Epithelial cell of proximal tubule (primary cell): Measurements from ENCODE around the gene WDR91. TPM values are rescaled to one million over a fixed set of nuclear protein-coding genes. Genes with fewer than 3 reads are reported as not detected.

Experiments used
- DNase-seq: peaks from one replicate; pipeline ENCODE4 v3.0.0-alpha.2; 2011; ENCODE audit warnings: low read depth
- H3K4me3 ChIP-seq: 2 replicates; pipeline ENCODE4 v1.5.1; 2011; ENCODE audit warnings: low read depth, mild to moderate bottlenecking, low read length
- CTCF ChIP-seq: conservative IDR thresholded peaks from 2 replicates; pipeline ENCODE4 v1.5.1; 2012; ENCODE audit warnings: low read depth, mild to moderate bottlenecking, low read length
- total RNA-seq: library from RNA; depleted of rRNA; stranded (reverse); fragments of >200 nt; gene quantifications from 2 replicates; pipeline ENCODE4 v1.2.3, GENCODE V29; 2015

Gene WDR91
- total RNA-seq, 1 donor from 2014 or later = 8.7 TPM

- H3K4me3 ChIP-seq = no peak overlapping the region
- DNase-seq = no peak
- TF ChIP-seq CTCF = no peak
Measured at GRCh38 chr7:135160098-135160857, 51.0 kb downstream of the WDR91 start.

GRCh38 chr7:135159359-135160085 lies 51.8 kb downstream of the WDR91 start:
- TF ChIP-seq CTCF = no peak
- H3K4me3 ChIP-seq = no peak overlapping the region
- DNase-seq = no peak

GRCh38 chr7:135158874-135159273 lies 52.5 kb downstream of the WDR91 start:
- DNase-seq = no peak
- H3K4me3 ChIP-seq = no peak overlapping the region
- TF ChIP-seq CTCF = no peak

GRCh38 chr7:135158141-135158655 lies 53.1 kb downstream of the WDR91 start:
- DNase-seq = no peak
- TF ChIP-seq CTCF = no peak
- H3K4me3 ChIP-seq = no peak overlapping the region

- no peak for DNase-seq
- TF ChIP-seq CTCF = no peak
- no peak overlapping the region for H3K4me3 ChIP-seq
Measured at GRCh38 chr7:135156290-135156689, 55.0 kb downstream of the WDR91 start.

- no peak for TF ChIP-seq CTCF
- H3K4me3 ChIP-seq = no peak overlapping the region
- no peak for DNase-seq
Measured at GRCh38 chr7:135154734-135155133, 56.6 kb downstream of the WDR91 start.

GRCh38 chr7:135152442-135152841 lies 58.9 kb downstream of the WDR91 start:
- no peak for DNase-seq

More at GRCh38 chr7:135152442-135152841, 58.9 kb downstream of the WDR91 start:
- no peak for TF ChIP-seq CTCF
- H3K4me3 ChIP-seq = no peak overlapping the region
